Fibroblast of villous mesenchyme (primary cell): ENCODE measurements around the gene MRGPRX1. TPM values are rescaled to one million over a fixed set of nuclear protein-coding genes. Genes with fewer than 3 reads are reported as not detected.
"Not testable (repeated sequence)": the region's sequence is repeated elsewhere in the genome, so short reads cannot be mapped to it uniquely, and the experiment has no call there.

Experiments
- DNase-seq: peaks from one replicate; pipeline ENCODE4 v3.0.0-alpha.2; 2010; ENCODE audit warnings: low read depth
- H3K4me3 ChIP-seq: 2 replicates; pipeline ENCODE4 v1.5.1; 2011; ENCODE audit warnings: low read depth, mild to moderate bottlenecking, low read length
- CTCF ChIP-seq: IDR thresholded peaks from 2 replicates; pipeline ENCODE4 v1.5.1; 2012; ENCODE audit warnings: low read depth, mild to moderate bottlenecking, low read length; ENCODE audit not compliant: insufficient read depth
- total RNA-seq: library from RNA; depleted of rRNA; stranded (reverse); fragments of >200 nt; gene quantifications from 2 replicates; pipeline ENCODE4 v1.2.3, GENCODE V29; 2012

MRGPRX1 gene
- total RNA-seq, 1 donor: not detected

DNA sequence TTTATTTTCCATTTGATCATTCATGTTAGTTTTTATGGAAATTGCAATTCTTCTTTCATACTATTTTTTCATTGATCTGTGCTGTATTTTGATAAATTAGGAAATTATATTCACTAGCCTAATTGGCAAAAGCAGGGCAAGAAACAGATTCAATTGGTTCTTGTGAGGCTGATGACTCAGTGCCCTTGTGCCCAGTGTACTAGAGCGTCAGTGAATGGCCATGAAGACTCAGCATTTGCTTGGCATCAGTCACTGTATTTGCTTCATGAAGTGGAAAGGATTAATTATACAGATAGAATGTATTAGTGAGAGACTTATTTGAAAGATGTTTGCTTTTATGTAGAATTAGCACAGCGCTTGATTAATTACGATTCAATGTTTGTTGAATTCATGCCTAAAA, 31.8 kb downstream of the MRGPRX1 start:
- no peak for DNase-seq
- TF ChIP-seq CTCF: no peak
- H3K4me3 ChIP-seq: no peak overlapping the region

DNA sequence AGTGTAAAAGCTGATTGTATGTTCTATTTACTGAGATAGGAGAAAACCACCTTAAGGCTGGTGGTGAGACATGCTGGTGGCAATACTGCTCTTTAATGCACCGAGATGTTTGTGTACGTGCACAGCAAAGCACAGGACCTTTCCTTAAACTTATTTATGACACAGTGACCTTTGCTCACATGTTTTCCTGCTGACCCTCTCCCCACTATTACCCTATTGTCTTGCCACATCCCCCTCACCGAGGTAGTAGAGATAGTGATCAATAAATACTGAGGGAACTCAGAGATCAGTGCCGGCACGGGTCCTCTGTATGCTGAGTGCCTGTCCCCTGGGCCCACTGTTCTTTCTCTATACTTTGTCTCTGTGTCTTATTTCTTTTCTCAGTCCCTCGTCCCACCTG, 38.6 kb downstream of the MRGPRX1 start:
- not testable (repeated sequence) for DNase-seq, H3K4me3 ChIP-seq

DNA sequence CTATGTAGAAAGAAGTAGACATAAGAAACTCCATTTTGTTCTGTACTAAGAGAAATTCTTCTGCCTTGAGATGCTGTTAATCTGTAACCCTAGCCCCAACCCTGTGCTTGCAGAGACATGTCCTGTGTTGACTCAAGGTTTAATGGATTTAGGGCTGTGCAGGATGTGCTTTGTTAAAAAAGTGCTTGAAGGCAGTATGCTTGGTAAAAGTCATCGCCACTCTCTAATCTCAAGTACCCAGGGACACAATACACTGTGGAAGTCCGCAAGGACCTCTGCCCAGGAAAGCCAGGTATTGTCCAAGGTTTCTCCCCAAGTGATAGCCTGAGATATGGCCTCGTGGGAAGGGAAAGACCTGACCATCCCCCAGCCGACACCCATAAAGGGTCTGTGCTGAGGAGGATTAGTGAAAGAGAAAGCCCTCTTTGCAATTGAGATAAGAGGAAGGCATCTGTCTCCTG, 39.0 kb downstream of the MRGPRX1 start:
- not testable (repeated sequence) for DNase-seq, H3K4me3 ChIP-seq

- H3K4me3 ChIP-seq, DNase-seq: not testable (repeated sequence)
Observed at GRCh38 chr11:18891712-18892111, 47.5 kb downstream of the MRGPRX1 start.

DNA sequence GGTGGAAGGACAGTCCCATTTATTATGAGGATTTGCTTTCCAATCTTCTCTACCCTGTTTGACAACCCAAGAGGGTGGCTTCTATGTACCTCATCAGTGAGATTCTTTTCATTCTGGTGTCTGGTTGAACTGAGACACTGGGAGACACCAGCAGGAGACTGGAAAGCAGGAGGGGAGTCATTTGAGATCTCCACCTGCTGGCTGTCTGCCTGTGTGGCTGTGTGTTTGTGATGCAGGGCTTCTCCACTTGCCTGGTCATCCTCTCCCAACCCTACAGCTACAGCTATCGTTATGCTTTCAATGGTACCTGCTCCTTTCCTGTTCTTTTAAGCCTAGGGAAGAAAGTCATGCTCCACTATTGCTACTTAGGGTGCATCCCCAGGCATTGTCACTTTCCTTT, 48.6 kb downstream of the MRGPRX1 start:
- H3K4me3 ChIP-seq: no peak overlapping the region
- TF ChIP-seq CTCF: no peak
- no peak for DNase-seq

Other genes with a start within 250 kb of the MRGPRX1 start
- 0.32 and 0.43 TPM in 2 replicates for gene TMEM86A, start 240.6 kb downstream of the MRGPRX1 start, total RNA-seq
- under 0.01 and 1.3 TPM in 2 replicates for gene IGSF22, start 213.2 kb downstream of the MRGPRX1 start, total RNA-seq
- not detected in 2 replicates for gene PTPN5, start 147.6 kb downstream of the MRGPRX1 start, total RNA-seq
- gene MRGPRX2, start 121.3 kb upstream of the MRGPRX1 start, total RNA-seq: not detected in 2 replicates
- 10.6 and 20.3 TPM in 2 replicates for gene ZDHHC13, start 177.8 kb upstream of the MRGPRX1 start, total RNA-seq